ENCODE results near the gene KCNG4.
A peak's percentile ranks its signal among the peaks of the same experiment; 100 is the strongest.

Gene KCNG4

DNA sequence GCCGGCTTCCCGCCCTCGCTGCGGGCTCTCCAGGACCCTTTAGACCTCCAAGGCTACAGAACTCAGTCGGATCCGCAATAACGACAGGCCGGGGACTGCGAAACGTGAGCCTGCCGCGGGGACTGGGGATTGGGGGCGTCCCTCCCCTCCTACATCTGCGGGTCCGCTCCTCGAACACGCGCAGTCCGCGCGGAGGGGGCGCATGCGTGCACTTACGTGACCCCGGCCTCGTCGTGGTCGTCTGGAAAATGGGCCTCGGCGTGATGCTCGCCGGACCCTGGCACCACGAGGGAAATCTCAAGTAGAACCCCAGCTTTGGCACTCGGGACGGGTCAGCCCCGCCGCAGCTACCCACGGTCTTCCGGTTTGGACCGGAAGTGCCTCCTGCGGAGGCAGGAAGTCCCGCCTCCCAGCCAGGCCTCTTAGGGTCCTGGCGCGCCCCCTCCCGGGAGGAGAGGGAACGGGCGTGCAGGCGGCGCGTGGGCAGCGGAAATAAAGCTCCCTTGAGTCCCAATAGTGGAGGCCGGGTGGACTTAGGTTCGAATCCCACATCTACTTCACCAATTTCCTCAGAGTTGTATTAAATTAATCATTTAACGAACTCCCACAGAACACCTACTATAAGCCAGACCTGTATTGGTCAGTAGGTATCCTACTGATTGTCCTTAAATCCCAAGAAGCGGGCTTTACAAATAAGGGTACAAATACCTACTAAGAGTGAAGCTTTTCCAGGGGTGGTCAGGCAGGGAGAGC lies 53.0 kb downstream of the KCNG4 start, which contains the start of gene TAF1C (continued):
- no peak for TF ChIP-seq HOXC10 (CRISPR knock-in tag; IDR thresholded peaks at IDR 0.05)
- no peak for TF ChIP-seq SETDB1 (IDR thresholded peaks at IDR 0.05; ENCODE audit: insufficient read length, low read length)
- TF ChIP-seq ZNF274 (IDR thresholded peaks at IDR 0.05; ENCODE audit: low read length): no peak
- no peak for TF ChIP-seq ZNF274 (tag by site-specific recombination; IDR thresholded peaks at IDR 0.05; ENCODE audit: borderline replicate concordance)
- 0 out of 2 replicates have a peak, but pooled peaks have one; percentile 12 for TF ChIP-seq ZBTB21 (tag by site-specific recombination; IDR thresholded peaks at IDR 0.05)
- TF ChIP-seq ZBTB49 (tag by site-specific recombination; IDR thresholded peaks at IDR 0.05; ENCODE audit: low read depth): no peak
- TF ChIP-seq, protein P1, sequence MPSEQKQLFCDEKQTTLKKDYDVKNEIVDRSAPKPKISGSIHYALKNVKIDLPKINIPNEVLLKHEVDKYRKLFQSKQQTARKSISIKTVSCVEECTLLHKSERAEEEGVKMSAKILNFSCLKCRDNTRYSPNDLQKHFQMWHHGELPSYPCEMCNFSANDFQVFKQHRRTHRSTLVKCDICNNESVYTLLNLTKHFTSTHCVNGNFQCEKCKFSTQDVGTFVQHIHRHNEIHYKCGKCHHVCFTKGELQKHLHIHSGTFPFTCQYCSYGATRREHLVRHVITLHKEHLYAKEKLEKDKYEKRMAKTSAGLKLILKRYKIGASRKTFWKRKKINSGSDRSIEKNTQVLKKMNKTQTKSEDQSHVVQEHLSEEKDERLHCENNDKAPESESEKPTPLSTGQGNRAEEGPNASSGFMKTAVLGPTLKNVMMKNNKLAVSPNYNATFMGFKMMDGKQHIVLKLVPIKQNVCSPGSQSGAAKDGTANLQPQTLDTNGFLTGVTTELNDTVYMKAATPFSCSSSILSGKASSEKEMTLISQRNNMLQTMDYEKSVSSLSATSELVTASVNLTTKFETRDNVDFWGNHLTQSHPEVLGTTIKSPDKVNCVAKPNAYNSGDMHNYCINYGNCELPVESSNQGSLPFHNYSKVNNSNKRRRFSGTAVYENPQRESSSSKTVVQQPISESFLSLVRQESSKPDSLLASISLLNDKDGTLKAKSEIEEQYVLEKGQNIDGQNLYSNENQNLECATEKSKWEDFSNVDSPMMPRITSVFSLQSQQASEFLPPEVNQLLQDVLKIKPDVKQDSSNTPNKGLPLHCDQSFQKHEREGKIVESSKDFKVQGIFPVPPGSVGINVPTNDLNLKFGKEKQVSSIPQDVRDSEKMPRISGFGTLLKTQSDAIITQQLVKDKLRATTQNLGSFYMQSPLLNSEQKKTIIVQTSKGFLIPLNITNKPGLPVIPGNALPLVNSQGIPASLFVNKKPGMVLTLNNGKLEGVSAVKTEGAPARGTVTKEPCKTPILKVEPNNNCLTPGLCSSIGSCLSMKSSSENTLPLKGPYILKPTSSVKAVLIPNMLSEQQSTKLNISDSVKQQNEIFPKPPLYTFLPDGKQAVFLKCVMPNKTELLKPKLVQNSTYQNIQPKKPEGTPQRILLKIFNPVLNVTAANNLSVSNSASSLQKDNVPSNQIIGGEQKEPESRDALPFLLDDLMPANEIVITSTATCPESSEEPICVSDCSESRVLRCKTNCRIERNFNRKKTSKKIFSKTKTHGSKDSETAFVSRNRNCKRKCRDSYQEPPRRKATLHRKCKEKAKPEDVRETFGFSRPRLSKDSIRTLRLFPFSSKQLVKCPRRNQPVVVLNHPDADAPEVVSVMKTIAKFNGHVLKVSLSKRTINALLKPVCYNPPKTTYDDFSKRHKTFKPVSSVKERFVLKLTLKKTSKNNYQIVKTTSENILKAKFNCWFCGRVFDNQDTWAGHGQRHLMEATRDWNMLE (tag by site-specific recombination; conservative IDR thresholded peaks at IDR 0.05; ENCODE audit: low read depth): peak; percentile 90
- TF ChIP-seq ZNF658 (tag by site-specific recombination; IDR thresholded peaks at IDR 0.05): no peak
- 0 out of 2 replicates have a peak, but pooled peaks have one; percentile 32 for TF ChIP-seq KLF17 (tag by site-specific recombination; IDR thresholded peaks at IDR 0.05)
- TF ChIP-seq YY2 (tag by site-specific recombination; IDR thresholded peaks at IDR 0.05): no peak
- no peak for TF ChIP-seq ZNF747 (tag by site-specific recombination; IDR thresholded peaks at IDR 0.05)
- TF ChIP-seq SP3 (tag by site-specific recombination; IDR thresholded peaks at IDR 0.05): peak; percentile 26; the same call in 1 of the 2 replicates
- no peak for TF ChIP-seq ZNF416 (tag by site-specific recombination; IDR thresholded peaks at IDR 0.05)
- no peak for TF ChIP-seq ZNF266 (tag by site-specific recombination; IDR thresholded peaks at IDR 0.05; ENCODE audit: low read depth)
- no peak for TF ChIP-seq ZSCAN4 (tag by site-specific recombination; IDR thresholded peaks at IDR 0.05)
- no peak for TF ChIP-seq KLF8 (tag by site-specific recombination; IDR thresholded peaks at IDR 0.05)
- no peak for TF ChIP-seq HIC1 (tag by site-specific recombination; IDR thresholded peaks at IDR 0.05)
- no peak for TF ChIP-seq ZNF558 (tag by site-specific recombination; IDR thresholded peaks at IDR 0.05)
- no peak for TF ChIP-seq ZNF830 (tag by site-specific recombination; IDR thresholded peaks at IDR 0.05; ENCODE audit: low read depth)
- no peak for TF ChIP-seq ZNF521 (tag by site-specific recombination; IDR thresholded peaks at IDR 0.05)
- TF ChIP-seq ZNF548 (tag by site-specific recombination; IDR thresholded peaks at IDR 0.05): no peak
- TF ChIP-seq GLI4 (tag by site-specific recombination; IDR thresholded peaks at IDR 0.05): no peak
- no peak for TF ChIP-seq PRDM1 (tag by site-specific recombination; IDR thresholded peaks at IDR 0.05)
- TF ChIP-seq ZNF280D (tag by site-specific recombination; IDR thresholded peaks at IDR 0.05): no peak
- TF ChIP-seq MZF1 (tag by site-specific recombination; IDR thresholded peaks at IDR 0.05; ENCODE audit: borderline replicate concordance): no peak

Data from HEK293 (cell line).